DND-41 (cell line): ENCODE results near the gene VIM.

Source experiments
- ATAC-seq: fragments of 200-7000 bp; cut with Tn5 transposase; 3 replicates; pipeline ENCODE4 v1.9.1; 2021; ENCODE audit warnings: low read depth; ENCODE audit not compliant: insufficient read depth
- DNase-seq: peaks from one replicate; pipeline ENCODE4 v3.0.0-alpha.2; 2020
- H2AFZ ChIP-seq: 2 replicates; pipeline ENCODE4 v1.6.0; 2012; ENCODE audit warnings: low read depth, low read length
- H3K27ac ChIP-seq: 2 replicates; pipeline ENCODE4 v1.5.1; 2012; ENCODE audit warnings: low read length, inconsistent platforms
- H3K27me3 ChIP-seq: fragments of 200-600 bp; sonication (generic); 2 replicates; pipeline ENCODE4 v1.6.0; 2012; ENCODE audit warnings: low read length, mild to moderate bottlenecking, inconsistent platforms; ENCODE audit not compliant: insufficient read depth, poor library complexity
- H3K36me3 ChIP-seq: 2 replicates; pipeline ENCODE4 v1.5.1; 2012; ENCODE audit warnings: low read length, inconsistent platforms; ENCODE audit not compliant: insufficient read depth
- H3K4me1 ChIP-seq: 2 replicates; pipeline ENCODE4 v1.5.1; 2012; ENCODE audit warnings: mild to moderate bottlenecking, low read length; ENCODE audit not compliant: insufficient read depth
- H3K4me2 ChIP-seq: 2 replicates; pipeline ENCODE4 v1.6.0; 2012; ENCODE audit warnings: mild to moderate bottlenecking, moderate library complexity, low read length, inconsistent platforms; ENCODE audit not compliant: insufficient read depth
- H3K4me3 ChIP-seq, 2 experiments: fragments of 200-600 bp in 1 of 2; shearing (Covaris generic) in 1 of 2; 2 replicates each; pipeline ENCODE4 v1.5.1; 2012 to 2016; ENCODE audit warnings: inconsistent platforms in 2 of 2, low read length in 2 of 2, mild to moderate bottlenecking in 2 of 2, low read depth in 1 of 2, moderate library complexity in 1 of 2
- H3K79me2 ChIP-seq: 2 replicates; pipeline ENCODE4 v1.6.0; 2012; ENCODE audit warnings: low read length, inconsistent platforms; ENCODE audit not compliant: insufficient read depth
- H3K9ac ChIP-seq: 2 replicates; pipeline ENCODE4 v1.6.0; 2012; ENCODE audit warnings: low read depth, mild to moderate bottlenecking, inconsistent platforms, low read length, moderate library complexity
- H3K9me3 ChIP-seq: 2 replicates; pipeline ENCODE4 v1.5.1; 2012; ENCODE audit warnings: low read length, moderate library complexity, mild to moderate bottlenecking, inconsistent platforms; ENCODE audit not compliant: insufficient read depth, severe bottlenecking
- H4K20me1 ChIP-seq: 2 replicates; pipeline ENCODE4 v1.6.0; 2012; ENCODE audit warnings: low read length; ENCODE audit not compliant: insufficient read depth
- EZH2 ChIP-seq: IDR thresholded peaks from 3 replicates; pipeline ENCODE4 v1.6.1; 2012; ENCODE audit warnings: borderline replicate concordance, low read depth, mild to moderate bottlenecking, moderate library complexity, low read length, inconsistent platforms; ENCODE audit not compliant: severe bottlenecking
- TF ChIP-seq, protein P1 (sequence below): IDR thresholded peaks from 2 replicates; pipeline ENCODE4 v1.5.1; 2012; ENCODE audit warnings: borderline replicate concordance, low read length, moderate library complexity, mild to moderate bottlenecking; ENCODE audit not compliant: poor library complexity, severe bottlenecking; ENCODE audit errors: extremely low read depth

The VIM gene

DNA sequence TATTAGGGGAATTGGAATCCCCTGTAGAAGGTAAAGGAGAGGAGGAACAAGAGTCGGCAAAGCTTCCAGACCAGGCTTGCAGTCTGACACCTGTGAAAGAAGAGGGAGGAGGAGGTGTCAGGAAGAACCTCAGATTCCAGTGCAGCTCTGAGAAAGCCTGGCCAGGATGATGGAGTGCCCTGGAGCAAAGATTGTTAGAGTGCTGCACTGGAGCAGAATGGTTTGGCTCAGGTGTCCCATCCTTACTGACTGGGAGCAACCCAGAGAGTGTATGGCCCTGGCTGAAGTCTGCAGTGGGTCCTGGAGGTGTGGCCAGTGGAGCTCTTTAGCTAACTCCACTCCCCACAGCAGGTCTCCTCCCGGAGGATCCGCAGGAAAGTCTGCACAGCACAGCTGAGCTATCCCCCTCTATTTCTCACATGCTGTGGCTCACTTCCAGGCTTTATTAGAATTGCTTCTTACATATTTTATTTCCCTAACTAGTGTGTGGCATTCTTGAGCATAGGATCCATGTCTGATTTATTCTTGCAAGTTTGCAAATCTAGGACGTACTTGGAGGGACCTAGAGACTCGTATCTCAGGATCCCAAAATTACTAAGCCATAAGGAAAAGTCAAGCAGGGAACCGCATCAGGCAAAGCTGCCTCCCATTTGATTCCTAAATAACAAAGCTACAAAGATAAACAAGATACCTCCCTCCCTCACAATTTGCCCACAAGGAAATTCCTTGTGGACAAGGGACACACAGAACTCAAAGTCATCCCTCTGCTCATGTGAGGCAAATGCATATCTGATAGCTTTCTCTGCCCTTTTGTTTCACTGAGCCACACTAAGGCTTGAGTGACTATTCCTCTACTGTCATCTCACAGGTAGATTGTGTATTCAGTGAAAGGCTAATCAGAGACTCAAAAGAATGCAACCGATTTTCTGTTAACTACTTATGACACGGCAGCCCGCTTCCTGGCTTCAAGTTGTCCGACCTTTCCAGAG is 58.8 kb downstream of the VIM start:
- Histone ChIP-seq H3K27ac (no peak overlapping the region), H3K4me3 (no peak overlapping the region), H3K9ac (no peak overlapping the region), H3K79me2 (no peaks in the 10 kb centered on the region), H3K36me3 (no peaks in the 10 kb centered on the region), H4K20me1 (no peaks in the 10 kb centered on the region), H2AFZ (no peak overlapping the region), H3K9me3 (peaks cover 9% of the 10 kb centered on the region), H3K4me1 (no peaks in the 10 kb centered on the region), H3K4me2 (no peak overlapping the region), H3K27me3 (no peaks in the 10 kb centered on the region)
- DNase-seq (no peak), ATAC-seq (no peak)
- TF ChIP-seq, protein P1, sequence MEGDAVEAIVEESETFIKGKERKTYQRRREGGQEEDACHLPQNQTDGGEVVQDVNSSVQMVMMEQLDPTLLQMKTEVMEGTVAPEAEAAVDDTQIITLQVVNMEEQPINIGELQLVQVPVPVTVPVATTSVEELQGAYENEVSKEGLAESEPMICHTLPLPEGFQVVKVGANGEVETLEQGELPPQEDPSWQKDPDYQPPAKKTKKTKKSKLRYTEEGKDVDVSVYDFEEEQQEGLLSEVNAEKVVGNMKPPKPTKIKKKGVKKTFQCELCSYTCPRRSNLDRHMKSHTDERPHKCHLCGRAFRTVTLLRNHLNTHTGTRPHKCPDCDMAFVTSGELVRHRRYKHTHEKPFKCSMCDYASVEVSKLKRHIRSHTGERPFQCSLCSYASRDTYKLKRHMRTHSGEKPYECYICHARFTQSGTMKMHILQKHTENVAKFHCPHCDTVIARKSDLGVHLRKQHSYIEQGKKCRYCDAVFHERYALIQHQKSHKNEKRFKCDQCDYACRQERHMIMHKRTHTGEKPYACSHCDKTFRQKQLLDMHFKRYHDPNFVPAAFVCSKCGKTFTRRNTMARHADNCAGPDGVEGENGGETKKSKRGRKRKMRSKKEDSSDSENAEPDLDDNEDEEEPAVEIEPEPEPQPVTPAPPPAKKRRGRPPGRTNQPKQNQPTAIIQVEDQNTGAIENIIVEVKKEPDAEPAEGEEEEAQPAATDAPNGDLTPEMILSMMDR = no peak
- no peak for TF ChIP-seq EZH2
